ENCODE measurements around the gene PRTN3. TPM values are rescaled to one million over a fixed set of nuclear protein-coding genes. Genes with fewer than 3 reads are reported as not detected.
"Not testable (repeated sequence)": the region's sequence is repeated elsewhere in the genome, so short reads cannot be mapped to it uniquely, and the experiment has no call there.

PRTN3 gene
- polyA plus RNA-seq, 1 donor (not counting 4 experiments of a cell fraction or from before 2014, with no cell fraction given): not detected

- not testable (repeated sequence) for FAIRE-seq
- H3K27me3 ChIP-seq (ENCODE audit: control insufficient read depth, extremely low read depth, insufficient read depth, low read length): peaks cover 31% of the 10 kb centered on the region
These were observed 12.9 kb downstream of the PRTN3 start for GRCh38 chr19:853614-854220.

GRCh38 chr19:854549-854948 is 13.8 kb downstream of the PRTN3 start:
- peaks cover 39% of the 10 kb centered on the region for H3K27me3 ChIP-seq (ENCODE audit: control insufficient read depth, extremely low read depth, insufficient read depth, low read length)
- H3K79me2 ChIP-seq (ENCODE audit: control insufficient read depth, insufficient read depth, low read length): no peaks in the 10 kb centered on the region
- TF ChIP-seq CTCF (optimal IDR thresholded peaks at IDR 0.05 in 1 of 3, IDR thresholded peaks at IDR 0.05 in 1 of 3, conservative IDR thresholded peaks at IDR 0.05 in 1 of 3; ENCODE audit: extremely low read depth in 1 of 3, insufficient read depth in 2 of 3, low read length in 3 of 3) (no peak), EZH2 (IDR thresholded peaks at IDR 0.05; ENCODE audit: low read length) (no peak)
- peaks cover 4% of the 10 kb centered on the region for H4K20me1 ChIP-seq (ENCODE audit: control insufficient read depth, extremely low read depth, insufficient read depth, low read length)
- no peak overlapping the region for H3K4me3 ChIP-seq (ENCODE audit: control insufficient read depth in 2 of 3, extremely low read depth in 1 of 3, insufficient read depth in 2 of 3, low read depth in 1 of 3, low read length in 3 of 3)
- no peak for FAIRE-seq
- no peaks in the 10 kb centered on the region for H3K36me3 ChIP-seq (ENCODE audit: control insufficient read depth in 2 of 2, extremely low read depth in 1 of 2, insufficient read depth in 2 of 2, low read length in 2 of 2)
- H3K9ac ChIP-seq (ENCODE audit: control insufficient read depth, extremely low read depth, insufficient read depth, low read length): no peak overlapping the region
- no peaks in the 10 kb centered on the region for H3K9me3 ChIP-seq (ENCODE audit: control insufficient read depth, low read depth, low read length)
- H3K4me1 ChIP-seq (ENCODE audit: control insufficient read depth, extremely low read depth, insufficient read depth, low read length): peaks cover 4% of the 10 kb centered on the region
- H3K4me2 ChIP-seq (ENCODE audit: control insufficient read depth, extremely low read depth, insufficient read depth, low read depth, low read length): no peak overlapping the region
- DNase-seq (ENCODE audit: low read depth, low spot score): no peak
- dilution Hi-C loops (cut with MboI; ENCODE audit: extremely low pct_ligation_motif_present, low sequenced_read_pairs): no loop called here
- no peak overlapping the region for H3K27ac ChIP-seq (ENCODE audit: control insufficient read depth, insufficient read depth, low read length)
- no peaks in the 10 kb centered on the region for H3K9me1 ChIP-seq (ENCODE audit: control insufficient read depth, extremely low read depth, insufficient read depth, low read length)
- no peak overlapping the region for H2AFZ ChIP-seq (ENCODE audit: control insufficient read depth, low read length)

More at GRCh38 chr19:853614-854220, 12.9 kb downstream of the PRTN3 start:
- H3K9ac ChIP-seq (ENCODE audit: control insufficient read depth, extremely low read depth, insufficient read depth, low read length); H3K9me1 ChIP-seq (ENCODE audit: control insufficient read depth, extremely low read depth, insufficient read depth, low read length); H3K4me2 ChIP-seq (ENCODE audit: control insufficient read depth, extremely low read depth, insufficient read depth, low read depth, low read length); H3K36me3 ChIP-seq (ENCODE audit: control insufficient read depth in 2 of 2, extremely low read depth in 1 of 2, insufficient read depth in 2 of 2, low read length in 2 of 2); H2AFZ ChIP-seq (ENCODE audit: control insufficient read depth, low read length); H3K9me3 ChIP-seq (ENCODE audit: control insufficient read depth, low read depth, low read length); DNase-seq (ENCODE audit: low read depth, low spot score); H3K4me1 ChIP-seq (ENCODE audit: control insufficient read depth, extremely low read depth, insufficient read depth, low read length); H4K20me1 ChIP-seq (ENCODE audit: control insufficient read depth, extremely low read depth, insufficient read depth, low read length); H3K79me2 ChIP-seq (ENCODE audit: control insufficient read depth, insufficient read depth, low read length); dilution Hi-C loops (cut with MboI; ENCODE audit: extremely low pct_ligation_motif_present, low sequenced_read_pairs); H3K27ac ChIP-seq (ENCODE audit: control insufficient read depth, insufficient read depth, low read length); H3K4me3 ChIP-seq (ENCODE audit: control insufficient read depth in 2 of 3, extremely low read depth in 1 of 3, insufficient read depth in 2 of 3, low read depth in 1 of 3, low read length in 3 of 3): not testable (repeated sequence)
- TF ChIP-seq EZH2 (IDR thresholded peaks at IDR 0.05; ENCODE audit: low read length): peak; percentile 50

- H3K9me3 ChIP-seq (ENCODE audit: control insufficient read depth, low read depth, low read length): no peaks in the 10 kb centered on the region
- H3K4me3 ChIP-seq (ENCODE audit: control insufficient read depth in 2 of 3, extremely low read depth in 1 of 3, insufficient read depth in 2 of 3, low read depth in 1 of 3, low read length in 3 of 3): no peak overlapping the region
- H2AFZ ChIP-seq (ENCODE audit: control insufficient read depth, low read length): no peak overlapping the region
- H3K27me3 ChIP-seq (ENCODE audit: control insufficient read depth, extremely low read depth, insufficient read depth, low read length): peaks cover 43% of the 10 kb centered on the region
- FAIRE-seq (no peak), DNase-seq (ENCODE audit: low read depth, low spot score) (no peak)
- H3K9ac ChIP-seq (ENCODE audit: control insufficient read depth, extremely low read depth, insufficient read depth, low read length): no peak overlapping the region
- peaks cover 4% of the 10 kb centered on the region for H4K20me1 ChIP-seq (ENCODE audit: control insufficient read depth, extremely low read depth, insufficient read depth, low read length)
- dilution Hi-C loops (cut with MboI; ENCODE audit: extremely low pct_ligation_motif_present, low sequenced_read_pairs): no loop called here
- no peaks in the 10 kb centered on the region for H3K9me1 ChIP-seq (ENCODE audit: control insufficient read depth, extremely low read depth, insufficient read depth, low read length)
- H3K4me2 ChIP-seq (ENCODE audit: control insufficient read depth, extremely low read depth, insufficient read depth, low read depth, low read length): no peak overlapping the region
- no peak overlapping the region for H3K27ac ChIP-seq (ENCODE audit: control insufficient read depth, insufficient read depth, low read length)
- no peaks in the 10 kb centered on the region for H3K36me3 ChIP-seq (ENCODE audit: control insufficient read depth in 2 of 2, extremely low read depth in 1 of 2, insufficient read depth in 2 of 2, low read length in 2 of 2)
- H3K79me2 ChIP-seq (ENCODE audit: control insufficient read depth, insufficient read depth, low read length): no peaks in the 10 kb centered on the region
- H3K4me1 ChIP-seq (ENCODE audit: control insufficient read depth, extremely low read depth, insufficient read depth, low read length): peaks cover 4% of the 10 kb centered on the region
- TF ChIP-seq CTCF (optimal IDR thresholded peaks at IDR 0.05 in 1 of 3, IDR thresholded peaks at IDR 0.05 in 1 of 3, conservative IDR thresholded peaks at IDR 0.05 in 1 of 3; ENCODE audit: extremely low read depth in 1 of 3, insufficient read depth in 2 of 3, low read length in 3 of 3) (no peak), EZH2 (IDR thresholded peaks at IDR 0.05; ENCODE audit: low read length) (no peak)
These were observed 14.3 kb downstream of the PRTN3 start for GRCh38 chr19:855142-855541.
